Activated naive CD4-positive, alpha-beta T cell treated with anti-CD3 and anti-CD28 coated beads, Interleukin-2, amount 50 U/mL, for 24 hours (primary cell): Measurements from ENCODE around the gene KCNB1.
"Not testable (repeated sequence)": the region's sequence is repeated elsewhere in the genome, so short reads cannot be mapped to it uniquely, and the experiment has no call there.

Source experiments
- H3K27ac Mint-ChIP-seq: one replicate; pipeline ENCODE4 v1.8.0; 2021; ENCODE audit warnings: mild to moderate bottlenecking, mixed read lengths
- H3K27me3 Mint-ChIP-seq: one replicate; pipeline ENCODE4 v1.8.0; 2021; ENCODE audit warnings: mixed read lengths
- H3K36me3 Mint-ChIP-seq: one replicate; pipeline ENCODE4 v1.8.0; 2021; ENCODE audit warnings: mixed read lengths
- H3K4me1 Mint-ChIP-seq: one replicate; pipeline ENCODE4 v1.8.0; 2021; ENCODE audit warnings: mixed read lengths
- H3K4me3 Mint-ChIP-seq: one replicate; pipeline ENCODE4 v1.8.0; 2021; ENCODE audit warnings: mild to moderate bottlenecking, mixed read lengths
- H3K9me3 Mint-ChIP-seq: one replicate; pipeline ENCODE4 v1.8.0; 2021; ENCODE audit warnings: mixed read lengths

The KCNB1 gene

DNA sequence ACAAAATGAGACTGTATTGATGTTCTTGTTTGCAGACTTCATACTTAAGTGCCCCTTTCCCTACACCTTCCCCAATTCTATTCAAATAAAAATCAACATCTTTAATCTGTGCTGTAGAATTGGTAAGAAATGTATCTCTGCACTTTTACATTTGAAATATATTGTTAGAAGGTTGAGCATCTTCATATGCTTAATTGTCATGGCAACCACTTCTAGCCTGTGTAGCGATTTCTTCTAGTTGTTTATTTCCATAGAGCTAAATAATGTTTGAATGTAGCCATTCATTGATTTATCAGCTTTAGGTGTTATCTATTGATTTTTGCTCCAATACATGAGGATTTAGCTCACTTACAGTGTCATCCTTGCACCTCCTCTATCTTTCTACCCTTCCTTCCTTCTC lies 166.9 kb downstream of the KCNB1 start:
- Mint-ChIP-seq H3K36me3 (no peaks in the 10 kb centered on the region), H3K9me3 (no peaks in the 10 kb centered on the region), H3K4me3 (no peak overlapping the region), H3K27ac (no peak overlapping the region), H3K27me3 (peaks cover 19% of the 10 kb centered on the region), H3K4me1 (peaks cover 9% of the 10 kb centered on the region)

DNA sequence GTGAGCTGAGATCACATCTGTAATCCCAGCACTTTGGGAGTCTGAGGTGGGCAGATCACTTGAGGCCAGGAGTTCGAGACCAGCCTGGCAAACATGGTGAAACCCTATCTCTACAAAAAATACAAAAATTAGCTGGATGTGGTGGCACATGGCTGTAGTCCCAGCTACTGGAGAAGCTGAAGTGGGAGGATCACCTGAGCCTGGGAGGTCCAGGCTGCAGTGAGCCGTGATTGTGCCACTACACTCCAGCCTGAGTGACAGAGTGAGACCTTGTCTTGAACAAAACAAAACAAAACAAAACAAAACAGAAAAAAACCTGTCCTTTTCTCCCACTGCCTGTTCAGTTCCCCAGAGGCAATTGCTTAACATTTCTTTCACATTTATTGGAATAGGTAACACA lies 168.4 kb downstream of the KCNB1 start:
- H3K27me3 Mint-ChIP-seq: peaks cover 12% of the 10 kb centered on the region
- H3K27ac Mint-ChIP-seq, H3K4me1 Mint-ChIP-seq, H3K4me3 Mint-ChIP-seq, H3K9me3 Mint-ChIP-seq, H3K36me3 Mint-ChIP-seq: not testable (repeated sequence)
